Stomach (tissue), 4 donors: ENCODE results near the gene MARCHF3.
"Not testable (repeated sequence)": the region's sequence is repeated elsewhere in the genome, so short reads cannot be mapped to it uniquely, and the experiment has no call there.

Experiments used
- EP300 ChIP-seq: sonication (generic); formaldehyde crosslinking; IDR thresholded peaks from one replicate; pipeline ENCODE4 v1.6.1; 2017; ENCODE audit warnings: antibody characterized with exemption
- POLR2AphosphoS5 ChIP-seq, 3 donors: sonication (generic); formaldehyde crosslinking; IDR thresholded peaks; one replicate each; pipeline ENCODE4 v1.6.1; 2016; ENCODE audit warnings: antibody characterized with exemption in 3 of 3
- TF ChIP-seq, protein P1 (sequence below), 7 experiments: fragments of 450-650 bp in 4 of 7; fragments of 200-600 bp in 3 of 7; sonication (generic) in 3 of 7; IDR thresholded peaks; one replicate each; pipeline ENCODE4 v1.5.1; 2016 to 2019; ENCODE audit warnings: antibody characterized with exemption in 7 of 7, control low read depth in 2 of 7, mild to moderate bottlenecking in 1 of 7

- TF ChIP-seq, protein P1, sequence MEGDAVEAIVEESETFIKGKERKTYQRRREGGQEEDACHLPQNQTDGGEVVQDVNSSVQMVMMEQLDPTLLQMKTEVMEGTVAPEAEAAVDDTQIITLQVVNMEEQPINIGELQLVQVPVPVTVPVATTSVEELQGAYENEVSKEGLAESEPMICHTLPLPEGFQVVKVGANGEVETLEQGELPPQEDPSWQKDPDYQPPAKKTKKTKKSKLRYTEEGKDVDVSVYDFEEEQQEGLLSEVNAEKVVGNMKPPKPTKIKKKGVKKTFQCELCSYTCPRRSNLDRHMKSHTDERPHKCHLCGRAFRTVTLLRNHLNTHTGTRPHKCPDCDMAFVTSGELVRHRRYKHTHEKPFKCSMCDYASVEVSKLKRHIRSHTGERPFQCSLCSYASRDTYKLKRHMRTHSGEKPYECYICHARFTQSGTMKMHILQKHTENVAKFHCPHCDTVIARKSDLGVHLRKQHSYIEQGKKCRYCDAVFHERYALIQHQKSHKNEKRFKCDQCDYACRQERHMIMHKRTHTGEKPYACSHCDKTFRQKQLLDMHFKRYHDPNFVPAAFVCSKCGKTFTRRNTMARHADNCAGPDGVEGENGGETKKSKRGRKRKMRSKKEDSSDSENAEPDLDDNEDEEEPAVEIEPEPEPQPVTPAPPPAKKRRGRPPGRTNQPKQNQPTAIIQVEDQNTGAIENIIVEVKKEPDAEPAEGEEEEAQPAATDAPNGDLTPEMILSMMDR (IDR thresholded peaks at IDR 0.05): not testable (repeated sequence)
- TF ChIP-seq POLR2AphosphoS5 (IDR thresholded peaks at IDR 0.05); EP300: not testable (repeated sequence)
Measured at GRCh38 chr5:127016722-127017121, 13.6 kb downstream of the MARCHF3 start.
